Thyroid gland (tissue), 4 donors: ENCODE measurements around the gene GDAP1L1. TPM values are rescaled to one million over a fixed set of nuclear protein-coding genes. Genes with fewer than 3 reads are reported as not detected.

Experiments
- DNase-seq, 2 donors: peaks; one replicate each; pipeline ENCODE4 v3.0.0-alpha.2; 2019
- H3K27ac ChIP-seq, 3 donors: fragments of 200-600 bp; sonication (generic); 1 replicate in 2 of 3; 2 replicates in 1 of 3; pipeline ENCODE4 v1.5.1; 2016 to 2019; ENCODE audit warnings: mild to moderate bottlenecking in 1 of 3, moderate library complexity in 1 of 3
- H3K27me3 ChIP-seq: fragments of 200-600 bp; sonication (generic); one replicate; pipeline ENCODE4 v1.5.1; 2019
- H3K36me3 ChIP-seq, 2 donors: fragments of 200-600 bp; sonication (generic); one replicate each; pipeline ENCODE4 v1.5.1; 2016 to 2019
- H3K4me1 ChIP-seq, 2 donors: fragments of 200-600 bp; sonication (generic); one replicate each; pipeline ENCODE4 v1.5.1; 2017 to 2019
- H3K4me3 ChIP-seq, 3 donors: fragments of 200-600 bp; sonication (generic); replicated peaks in 1 of 3; 1 replicate in 2 of 3; 2 replicates in 1 of 3; pipeline ENCODE4 v1.5.1; 2016; ENCODE audit warnings: mild to moderate bottlenecking in 1 of 3
- H3K9me3 ChIP-seq: fragments of 200-600 bp; sonication (generic); one replicate; pipeline ENCODE4 v1.5.1; 2017
- CTCF ChIP-seq, 6 experiments: fragments of 200-600 bp in 3 of 6; fragments of 450-650 bp in 3 of 6; sonication (generic) in 3 of 6; IDR thresholded peaks; one replicate each; pipeline ENCODE4 v1.5.1; 2016 to 2019; ENCODE audit warnings: antibody characterized with exemption in 6 of 6, mild to moderate bottlenecking in 2 of 6, inconsistent platforms in 1 of 6, moderate library complexity in 1 of 6
- POLR2A ChIP-seq, 2 donors: fragments of 450-650 bp; IDR thresholded peaks; one replicate each; pipeline ENCODE4 v1.6.1; 2017; ENCODE audit warnings: antibody characterized with exemption in 2 of 2, mild to moderate bottlenecking in 2 of 2, moderate library complexity in 1 of 2
- WGBS, 2 donors: methylation state at CpG; one replicate each; pipeline ENCODE4 v1.1.5; 2017; 5-methylcytosine and 5-hydroxymethylcytosine counted together
- intact Hi-C: fragments of 100-400 bp; cut with DNase I; formaldehyde crosslinking; loops from one replicate; pipeline ENCODE4 v1.15.1; 2023
- total RNA-seq, 4 donors: library from RNA; depleted of rRNA; stranded (reverse); fragments of >200 nt; gene quantifications; one replicate each; pipeline ENCODE4 v1.2.3, GENCODE V29; 2016

Gene GDAP1L1
- total RNA-seq, 4 donors from 2014 or later: 0.29 TPM; not detected in 3

GRCh38 chr20:44208165-44208564 lies 38.9 kb upstream of the GDAP1L1 start:
- no peak overlapping the region for H3K27ac ChIP-seq
- no peak for TF ChIP-seq POLR2A (IDR thresholded peaks at IDR 0.05)
- TF ChIP-seq CTCF (IDR thresholded peaks at IDR 0.05): no peak
- peaks cover 0 to 4% of the 10 kb centered on the region in 2 donors for H3K36me3 ChIP-seq
- no peaks in the 10 kb centered on the region for H3K27me3 ChIP-seq
- WGBS, 2 donors: 49 to 51% methylated on average over 7 of the region's 7 CpGs
- intact Hi-C loops: no loop called here
- no peak for DNase-seq
- no peaks in the 10 kb centered on the region for H3K9me3 ChIP-seq
- H3K4me3 ChIP-seq: no peak overlapping the region
- H3K4me1 ChIP-seq: peaks cover 39 to 42% of the 10 kb centered on the region in 2 donors

GRCh38 chr20:44208770-44209169 lies 38.3 kb upstream of the GDAP1L1 start:
- H3K4me1 ChIP-seq: peaks cover 37% of the 10 kb centered on the region in 2 donors
- WGBS, 2 donors: 52 to 57% methylated on average over 7 of the region's 7 CpGs

GRCh38 chr20:44209686-44210405 lies 37.3 kb upstream of the GDAP1L1 start:
- no peak for TF ChIP-seq POLR2A (IDR thresholded peaks at IDR 0.05)
- TF ChIP-seq CTCF (IDR thresholded peaks at IDR 0.05): no peak
- H3K27me3 ChIP-seq: no peaks in the 10 kb centered on the region
- intact Hi-C loops: loop anchor here (10.0 kb wide), 2 partner anchors 175 to 265 kb away; partner anchors contain the start of gene TTPAL
- peaks cover 27 to 31% of the 10 kb centered on the region in 2 donors for H3K4me1 ChIP-seq
- H3K4me3 ChIP-seq: peak overlapping the region; percentile 73 to 83 (median 73)
- H3K36me3 ChIP-seq: peaks cover 0 to 4% of the 10 kb centered on the region in 2 donors
- WGBS, 2 donors: 1% methylated on average over 31 of the region's 31 CpGs
- DNase-seq: no peak
- no peaks in the 10 kb centered on the region for H3K9me3 ChIP-seq
- H3K27ac ChIP-seq: peak overlapping the region; percentile 87 to 95 (median 93)

More at GRCh38 chr20:44208770-44209169, 38.3 kb upstream of the GDAP1L1 start:
- H3K4me3 ChIP-seq: peak overlapping the region in 1 of 3 donors; percentile 83
- H3K27me3 ChIP-seq: no peaks in the 10 kb centered on the region
- peak overlapping the region in 2 of 3 donors; percentile 93 to 95 for H3K27ac ChIP-seq
- no peak for TF ChIP-seq POLR2A (IDR thresholded peaks at IDR 0.05)
- no peak for DNase-seq
- peaks cover 0 to 4% of the 10 kb centered on the region in 2 donors for H3K36me3 ChIP-seq
- no peaks in the 10 kb centered on the region for H3K9me3 ChIP-seq
- intact Hi-C loops: no loop called here

- Histone ChIP-seq H3K36me3 (no peaks in the 10 kb centered on the region), H3K27me3 (no peaks in the 10 kb centered on the region), H3K4me1 (peaks cover 27 to 31% of the 10 kb centered on the region in 2 donors), H3K9me3 (no peaks in the 10 kb centered on the region), H3K27ac (peak within 1 kb of the TSS; percentile 87 to 95 (median 93)), H3K4me3 (peak within 1 kb of the TSS; percentile 73 to 83 (median 73))
- 1% methylated on average over 54 of the region's 79 CpGs for WGBS, 2 donors
- DNase-seq: peak; percentile 98
- intact Hi-C loops: loop anchor here (10.0 kb wide), 2 partner anchors 174 to 264 kb away; partner anchors contain the start of gene TTPAL
- TF ChIP-seq POLR2A (IDR thresholded peaks at IDR 0.05): peak; percentile 87 to 95
- no peak for TF ChIP-seq CTCF (IDR thresholded peaks at IDR 0.05)
Measured at GRCh38 chr20:44210406-44211176, 36.5 kb upstream of the GDAP1L1 start, which contains the start of gene OSER1. OSER1 (minus strand) TSS chr20:44210771; CDS start chr20:44206957, 3,814 bp downstream.
